Hepatocyte (in vitro differentiated cells): ENCODE results near the gene DYNC1I1. TPM values are rescaled to one million over a fixed set of nuclear protein-coding genes. Genes with fewer than 3 reads are reported as not detected.

ENCODE experiments used
- DNase-seq: peaks from one replicate; pipeline ENCODE4 v3.0.0-alpha.2; 2016; ENCODE audit warnings: low spot score
- H2AFZ ChIP-seq: fragments of 200-600 bp; sonication (generic); 2 replicates; pipeline ENCODE4 v1.6.0; 2016; ENCODE audit warnings: antibody characterized with exemption, mild to moderate bottlenecking
- H3K27ac ChIP-seq: fragments of 200-600 bp; sonication (generic); 2 replicates; pipeline ENCODE4 v1.5.1; 2016; ENCODE audit warnings: mild to moderate bottlenecking
- H3K27me3 ChIP-seq: fragments of 200-600 bp; sonication (generic); 2 replicates; pipeline ENCODE4 v1.6.1; 2016
- H3K36me3 ChIP-seq: fragments of 200-600 bp; sonication (generic); replicated peaks from 2 replicates; pipeline ENCODE4 v1.5.1; 2016; ENCODE audit warnings: low read depth; ENCODE audit not compliant: insufficient read depth
- H3K4me1 ChIP-seq: fragments of 200-600 bp; sonication (generic); 2 replicates; pipeline ENCODE4 v1.5.1; 2016; ENCODE audit warnings: mild to moderate bottlenecking, moderate library complexity; ENCODE audit not compliant: insufficient read depth
- H3K4me2 ChIP-seq: fragments of 200-600 bp; sonication (generic); 2 replicates; pipeline ENCODE4 v1.6.0; 2016
- H3K4me3 ChIP-seq: fragments of 200-600 bp; sonication (generic); 2 replicates; pipeline ENCODE4 v1.5.1; 2016; ENCODE audit warnings: mild to moderate bottlenecking
- H3K79me2 ChIP-seq: fragments of 200-600 bp; sonication (generic); 2 replicates; pipeline ENCODE4 v1.6.0; 2017; ENCODE audit warnings: mild to moderate bottlenecking
- H3K9me2 ChIP-seq: fragments of 200-600 bp; sonication (generic); replicated peaks from 2 replicates; pipeline ENCODE4 v1.6.0; 2017; ENCODE audit warnings: mild to moderate bottlenecking; ENCODE audit not compliant: insufficient read depth
- H3K9me3 ChIP-seq: fragments of 200-600 bp; sonication (generic); 2 replicates; pipeline ENCODE4 v1.5.1; 2016; ENCODE audit warnings: low read depth, mild to moderate bottlenecking
- H4K20me1 ChIP-seq: fragments of 200-600 bp; sonication (generic); 2 replicates; pipeline ENCODE4 v1.6.0; 2016; ENCODE audit warnings: mild to moderate bottlenecking; ENCODE audit not compliant: insufficient read depth, poor library complexity, severe bottlenecking
- EZH2 ChIP-seq: fragments of 200-600 bp; sonication (generic); IDR thresholded peaks from 2 replicates; pipeline ENCODE4 v1.6.1; 2016; ENCODE audit warnings: antibody characterized with exemption, mild to moderate bottlenecking, borderline replicate concordance
- EZH2phosphoT487 ChIP-seq: fragments of 200-600 bp; sonication (generic); IDR thresholded peaks from one replicate; pipeline ENCODE4 v1.6.1; 2018; ENCODE audit warnings: antibody characterized with exemption, mild to moderate bottlenecking, low read depth, moderate library complexity; ENCODE audit not compliant: unreplicated experiment, severe bottlenecking
- WGBS: methylation state at CpG from one replicate; pipeline ENCODE4 v1.1.6; 2016; ENCODE audit warnings: low lambda C conversion rate; ENCODE audit errors: missing lambda C conversion rate; 5-methylcytosine and 5-hydroxymethylcytosine counted together
- polyA plus RNA-seq: library from polyadenylated mRNA; unstranded; fragments of >200 nt; fragmentation: Nextera tagmentation; extraction: Ambion mirVana; gene quantifications from 2 replicates; pipeline ENCODE4 v1.2.1, GENCODE V29; 2016
- total RNA-seq: library from RNA; depleted of rRNA; stranded (reverse); fragments of >200 nt; gene quantifications from 2 replicates; pipeline ENCODE4 v1.2.3, GENCODE V29; 2014
- TF ChIP-seq, protein P1 (sequence below): fragments of 200-600 bp; sonication (generic); IDR thresholded peaks from 2 replicates; pipeline ENCODE4 v1.5.1; 2016; ENCODE audit warnings: antibody characterized with exemption, mild to moderate bottlenecking; ENCODE audit not compliant: poor library complexity

Gene DYNC1I1
- total and polyA plus RNA-seq, 2 experiments from 2014 or later: 2.5 to 3.7 TPM

DNA sequence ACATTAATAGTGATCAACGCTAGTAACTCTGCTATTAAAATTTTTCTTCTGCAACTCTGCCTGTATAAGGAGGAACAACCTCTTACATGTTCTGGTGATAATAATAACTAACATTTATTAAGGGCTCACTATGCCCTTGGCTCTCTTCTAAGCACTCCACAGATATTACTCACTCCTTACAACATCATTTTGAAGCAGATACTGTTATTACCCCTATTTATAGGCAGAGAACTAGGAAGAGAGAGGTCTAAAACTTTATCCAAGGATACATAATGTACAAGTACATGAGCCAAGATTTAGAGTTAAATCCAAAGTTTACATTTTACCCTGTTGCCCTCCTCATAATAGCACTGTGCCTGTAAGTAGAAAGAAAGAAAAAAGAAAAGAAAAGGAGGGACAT lies 205.6 kb downstream of the DYNC1I1 start:
- WGBS: 97% methylated on average over 1 of the region's 1 CpG
- no peaks in the 10 kb centered on the region for H3K9me2 ChIP-seq

DNA sequence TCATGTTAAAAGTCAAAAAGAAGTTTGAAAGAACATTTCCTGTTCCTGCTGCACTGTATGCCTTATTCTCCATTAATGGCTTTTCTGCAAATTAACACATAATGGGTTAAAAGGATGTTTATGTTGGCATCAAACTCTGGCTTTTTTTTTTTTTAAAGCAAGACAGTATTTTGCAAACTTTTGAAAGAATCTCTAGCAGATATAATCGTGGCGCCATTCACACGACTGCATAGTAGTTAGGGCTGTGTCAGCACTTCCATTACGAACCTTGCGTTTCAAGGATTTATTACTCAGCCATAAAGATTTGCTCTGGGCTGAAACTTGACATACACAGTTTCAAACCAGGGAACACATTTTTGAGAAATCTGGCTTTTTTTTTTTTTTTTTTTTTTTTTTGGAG lies 207.8 kb downstream of the DYNC1I1 start:
- WGBS: 24% methylated on average over 5 of the region's 5 CpGs
- TF ChIP-seq EZH2phosphoT487: no peak
- no peak for TF ChIP-seq EZH2
- TF ChIP-seq, protein P1, sequence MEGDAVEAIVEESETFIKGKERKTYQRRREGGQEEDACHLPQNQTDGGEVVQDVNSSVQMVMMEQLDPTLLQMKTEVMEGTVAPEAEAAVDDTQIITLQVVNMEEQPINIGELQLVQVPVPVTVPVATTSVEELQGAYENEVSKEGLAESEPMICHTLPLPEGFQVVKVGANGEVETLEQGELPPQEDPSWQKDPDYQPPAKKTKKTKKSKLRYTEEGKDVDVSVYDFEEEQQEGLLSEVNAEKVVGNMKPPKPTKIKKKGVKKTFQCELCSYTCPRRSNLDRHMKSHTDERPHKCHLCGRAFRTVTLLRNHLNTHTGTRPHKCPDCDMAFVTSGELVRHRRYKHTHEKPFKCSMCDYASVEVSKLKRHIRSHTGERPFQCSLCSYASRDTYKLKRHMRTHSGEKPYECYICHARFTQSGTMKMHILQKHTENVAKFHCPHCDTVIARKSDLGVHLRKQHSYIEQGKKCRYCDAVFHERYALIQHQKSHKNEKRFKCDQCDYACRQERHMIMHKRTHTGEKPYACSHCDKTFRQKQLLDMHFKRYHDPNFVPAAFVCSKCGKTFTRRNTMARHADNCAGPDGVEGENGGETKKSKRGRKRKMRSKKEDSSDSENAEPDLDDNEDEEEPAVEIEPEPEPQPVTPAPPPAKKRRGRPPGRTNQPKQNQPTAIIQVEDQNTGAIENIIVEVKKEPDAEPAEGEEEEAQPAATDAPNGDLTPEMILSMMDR: no peak

More for the DNA sequence above, 205.6 kb downstream of the DYNC1I1 start:
- DNase-seq: no peak
- Histone ChIP-seq H3K36me3 (no peaks in the 10 kb centered on the region), H3K79me2 (no peaks in the 10 kb centered on the region), H4K20me1 (no peaks in the 10 kb centered on the region), H3K4me1 (no peaks in the 10 kb centered on the region), H3K9me3 (no peaks in the 10 kb centered on the region), H3K4me3 (no peak overlapping the region), H3K4me2 (no peak overlapping the region), H3K27me3 (no peaks in the 10 kb centered on the region), H3K27ac (no peak overlapping the region), H2AFZ (no peak overlapping the region)
- TF ChIP-seq EZH2phosphoT487: no peak
- no peak for TF ChIP-seq EZH2

DNA sequence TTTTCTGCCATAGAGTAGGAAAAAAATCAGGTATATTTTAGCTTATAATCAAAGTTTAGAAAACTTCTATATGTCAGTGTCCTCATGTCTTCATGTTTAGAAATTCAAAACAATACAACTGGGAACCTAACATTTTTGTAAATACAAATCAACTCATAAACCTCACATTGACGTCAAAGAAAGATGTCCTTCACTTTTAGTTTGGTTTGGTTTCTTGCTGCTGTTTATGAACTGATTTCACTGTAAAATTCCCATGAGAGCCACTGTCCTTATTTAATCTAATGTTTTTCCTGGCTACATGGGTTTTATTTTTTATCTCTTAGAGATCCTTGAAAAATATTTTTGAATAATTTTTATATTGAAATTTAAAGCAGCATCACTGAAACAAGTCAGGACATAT lies 208.4 kb downstream of the DYNC1I1 start:
- peak overlapping the region; percentile 9 for H3K4me2 ChIP-seq
- no peaks in the 10 kb centered on the region for H3K4me1 ChIP-seq
- TF ChIP-seq EZH2 (no peak), EZH2phosphoT487 (no peak)
- TF ChIP-seq, protein P1: no peak
- WGBS: 54% methylated on average over 1 of the region's 1 CpG
- no peak overlapping the region for H2AFZ ChIP-seq
- DNase-seq: no peak
- H3K79me2 ChIP-seq: no peaks in the 10 kb centered on the region
- H3K9me3 ChIP-seq: no peaks in the 10 kb centered on the region
- peak overlapping the region; percentile 3 for H3K27ac ChIP-seq
- no peaks in the 10 kb centered on the region for H3K36me3 ChIP-seq
- H3K27me3 ChIP-seq: no peaks in the 10 kb centered on the region
- no peaks in the 10 kb centered on the region for H3K9me2 ChIP-seq
- no peak overlapping the region for H3K4me3 ChIP-seq
- no peaks in the 10 kb centered on the region for H4K20me1 ChIP-seq

More for the DNA sequence above, 207.8 kb downstream of the DYNC1I1 start:
- Histone ChIP-seq H3K4me1 (no peaks in the 10 kb centered on the region), H3K4me3 (no peak overlapping the region), H3K9me3 (no peaks in the 10 kb centered on the region), H4K20me1 (no peaks in the 10 kb centered on the region), H2AFZ (no peak overlapping the region), H3K79me2 (no peaks in the 10 kb centered on the region), H3K36me3 (no peaks in the 10 kb centered on the region), H3K9me2 (no peaks in the 10 kb centered on the region), H3K4me2 (peak overlapping the region; percentile 9), H3K27me3 (no peaks in the 10 kb centered on the region), H3K27ac (peak overlapping the region; percentile 0)
- DNase-seq: peak; percentile 63

DNA sequence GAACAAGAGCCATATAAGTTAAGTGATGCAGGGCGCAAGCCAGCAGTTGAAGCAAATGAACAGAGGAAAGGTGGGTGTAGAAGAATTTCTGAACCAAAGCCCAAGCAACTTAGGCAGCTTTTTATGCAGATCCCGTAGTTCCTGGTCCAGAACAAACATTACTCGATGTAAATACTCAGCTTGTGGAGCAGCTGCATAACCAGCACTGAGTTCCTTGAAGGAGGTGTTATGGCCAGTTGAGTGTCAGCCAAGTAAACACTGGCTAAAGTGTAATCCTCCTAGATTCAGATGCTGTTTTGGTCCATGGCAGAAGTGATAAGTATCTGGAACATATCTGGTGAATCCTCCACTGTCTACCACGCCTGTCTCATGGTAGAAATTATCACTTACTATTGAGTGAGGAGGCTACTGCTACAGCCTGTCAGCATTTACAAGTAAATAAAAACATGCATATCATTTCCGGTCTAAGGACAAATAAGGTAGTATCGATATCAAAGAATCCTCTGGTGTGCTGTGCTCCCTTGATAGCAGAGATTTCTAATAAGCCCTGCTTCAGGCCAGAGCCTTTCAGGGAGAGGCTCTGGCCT lies 213.9 kb downstream of the DYNC1I1 start:
- peaks cover 23% of the 10 kb centered on the region for H3K4me1 ChIP-seq
- H3K4me3 ChIP-seq: no peak overlapping the region
- H3K27me3 ChIP-seq: no peaks in the 10 kb centered on the region
- no peaks in the 10 kb centered on the region for H3K79me2 ChIP-seq
- H3K4me2 ChIP-seq: no peak overlapping the region
- TF ChIP-seq EZH2phosphoT487: no peak
- TF ChIP-seq, protein P1: no peak
- no peak for TF ChIP-seq EZH2
- H3K27ac ChIP-seq: no peak overlapping the region
- H2AFZ ChIP-seq: no peak overlapping the region
- H3K9me3 ChIP-seq: no peaks in the 10 kb centered on the region
- no peaks in the 10 kb centered on the region for H3K9me2 ChIP-seq
- DNase-seq: peak; percentile 8
- 58% methylated on average over 6 of the region's 6 CpGs for WGBS
- no peaks in the 10 kb centered on the region for H4K20me1 ChIP-seq
- no peaks in the 10 kb centered on the region for H3K36me3 ChIP-seq
